ENCODE measurements around the gene ALPK1. TPM values are rescaled to one million over a fixed set of nuclear protein-coding genes. Genes with fewer than 3 reads are reported as not detected.

ALPK1 gene
- total and polyA plus RNA-seq, 2 of the 4 experiments (the other 2 are of a cell fraction) = 3.3 to 7.9 TPM

DNA sequence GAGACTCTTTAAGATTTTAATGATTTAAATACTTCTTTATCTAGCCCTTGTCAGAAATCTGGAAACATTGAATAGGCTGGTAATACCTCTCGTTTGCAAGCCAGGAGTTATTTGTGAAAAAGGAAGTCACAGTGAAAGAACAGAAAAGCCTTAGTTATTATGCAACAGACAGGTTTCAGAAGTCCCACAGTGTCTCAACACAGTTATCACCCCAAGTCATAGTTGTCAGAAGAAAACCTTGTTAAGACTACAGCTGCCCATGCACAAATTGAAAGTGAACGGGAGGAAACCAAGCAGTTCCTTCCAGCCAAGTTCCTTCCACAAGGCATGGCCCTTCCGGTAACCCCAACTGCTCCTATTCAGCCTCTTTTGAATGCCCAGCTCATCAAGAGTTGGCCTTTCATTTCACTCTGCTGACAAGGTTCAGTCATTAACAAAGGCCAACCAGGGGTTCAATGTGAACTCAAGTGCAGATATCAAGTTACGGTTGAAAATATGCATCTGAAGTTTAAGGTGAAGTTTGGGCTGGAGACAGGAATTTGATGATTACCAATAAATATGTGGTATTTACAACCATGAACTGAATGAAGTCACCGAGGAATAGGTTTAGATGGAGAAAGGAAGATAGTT, 15.6 kb downstream of the ALPK1 start:
- Histone ChIP-seq H3K23ac (ENCODE audit: low read depth, low read length) (no peak overlapping the region), H3K27ac (ENCODE audit: insufficient read depth, low read length) (no peak overlapping the region), H2BK120ac (ENCODE audit: low read depth, low read length) (no peak overlapping the region), H3K9me3 (ENCODE audit: control insufficient read depth, insufficient read depth, low read length) (no peaks in the 10 kb centered on the region), H4K91ac (ENCODE audit: insufficient read depth, low read depth, low read length) (no peak overlapping the region), H4K5ac (ENCODE audit: low read depth, low read length) (no peak overlapping the region), H3K14ac (replicated peaks; ENCODE audit: low read depth, low read length) (no peak overlapping the region), H3K4me1 (ENCODE audit: control insufficient read depth, insufficient read depth, low read length) (peaks cover 4% of the 10 kb centered on the region; the same call in 1 of the 2 replicates), H3K36me3 (ENCODE audit: control insufficient read depth, insufficient read depth, low read length) (no peaks in the 10 kb centered on the region), H2BK15ac (ENCODE audit: low read depth, low read length) (no peak overlapping the region), H3K4ac (ENCODE audit: low read depth, low read length) (no peak overlapping the region), H3K56ac (ENCODE audit: extremely low read depth, insufficient read depth, low read length) (no peak overlapping the region), H3K4me2 (ENCODE audit: low read depth, low read length) (no peak overlapping the region), H4K20me1 (ENCODE audit: insufficient read depth, low read length) (no peaks in the 10 kb centered on the region), H2BK20ac (ENCODE audit: low read depth, low read length) (no peak overlapping the region), H2AFZ (replicated peaks; ENCODE audit: low read length, poor library complexity) (no peak overlapping the region), H3K18ac (ENCODE audit: low read depth, low read length) (no peak overlapping the region), H2AK9ac (replicated peaks; ENCODE audit: low read depth, low read length, poor library complexity) (no peak overlapping the region), H2AK5ac (ENCODE audit: low read depth, low read length) (no peak overlapping the region), H3K27me3 (ENCODE audit: control insufficient read depth, insufficient read depth, low read length) (no peaks in the 10 kb centered on the region), H3K9ac (ENCODE audit: low read depth, low read length) (no peak overlapping the region), H3K79me1 (ENCODE audit: low read depth in 1 of 2, low read length in 2 of 2) (peaks cover 0 to 2% of the 10 kb centered on the region in 2 experiments; a peak in 1 of 4 replicates), H2BK5ac (ENCODE audit: low read depth, low read length, poor library complexity, severe bottlenecking) (no peak overlapping the region), H3K4me3 (ENCODE audit: insufficient read depth, low read depth, low read length) (no peak overlapping the region), H3K9me1 (ENCODE audit: insufficient read depth, low read length) (no peaks in the 10 kb centered on the region), H4K8ac (ENCODE audit: low read depth in 2 of 2, low read length in 2 of 2) (no peak overlapping the region)
- WGBS, 2 experiments (ENCODE audit: extremely low coverage in 2 of 2, insufficient read length in 1 of 2) = 100% methylated on average over 1 of the region's 5 CpGs; no CpG with 5 or more reads in 1 of the 2 experiments
- TF ChIP-seq MAZ (IDR thresholded peaks at IDR 0.05; ENCODE audit: borderline replicate concordance, low read depth, low read length) (no peak), MAFK (IDR thresholded peaks at IDR 0.05; ENCODE audit: low read depth, low read length) (no peak), FOS (IDR thresholded peaks at IDR 0.05; ENCODE audit: low read depth, low read length) (no peak), ELK1 (IDR thresholded peaks at IDR 0.05; ENCODE audit: borderline replicate concordance, low read depth, low read length) (no peak), USF2 (IDR thresholded peaks at IDR 0.05; ENCODE audit: low read depth, low read length) (no peak), NFE2L2 (IDR thresholded peaks at IDR 0.05; ENCODE audit: low read depth, low read length) (no peak), RAD21 (IDR thresholded peaks at IDR 0.05; ENCODE audit: low read length) (no peak), CEBPB (IDR thresholded peaks at IDR 0.05; ENCODE audit: low read depth, low read length) (no peak), BHLHE40 (IDR thresholded peaks at IDR 0.05; ENCODE audit: low read depth, low read length) (no peak), CHD1 (IDR thresholded peaks at IDR 0.05; ENCODE audit: low read depth, low read length) (no peak), POLR2A (IDR thresholded peaks at IDR 0.05; ENCODE audit: low read depth, low read length) (no peak), SMC3 (IDR thresholded peaks at IDR 0.05; ENCODE audit: low read depth, low read length) (no peak), RCOR1 (IDR thresholded peaks at IDR 0.05; ENCODE audit: insufficient replicate concordance, low read length) (no peak), MXI1 (IDR thresholded peaks at IDR 0.05; ENCODE audit: borderline replicate concordance, low read depth, low read length) (no peak), RFX5 (IDR thresholded peaks at IDR 0.05; ENCODE audit: low read depth, low read length) (no peak)
- in situ Hi-C loops (cut with MboI; ENCODE audit: low sequenced_read_pairs) (no loop called here), intact Hi-C loops (cut with micrococcal nuclease) (no loop called here), dilution Hi-C loops (cut with HindIII; ENCODE audit: low sequenced_read_pairs, unreplicated experiment) (no loop called here)
- POLR2A ChIA-PET (ENCODE audit: unreplicated experiment) = no interaction called here
- DNase-seq = no peak
- BruUV-seq (replicated peaks) = no TSS peak
- ATAC-seq (ENCODE audit: low read depth) = no peak
- CTCF ChIA-PET = no interaction called here
